ENCODE measurements around the gene SLC39A2.

- TF ChIP-seq ZNF629 (tag by site-specific recombination; IDR thresholded peaks at IDR 0.05), result no peak
- TF ChIP-seq CTCF (tag by site-specific recombination; IDR thresholded peaks at IDR 0.05), result no peak
- no peak for TF ChIP-seq ZNF404 (tag by site-specific recombination; IDR thresholded peaks at IDR 0.05)
- no peak for TF ChIP-seq ZSCAN18 (tag by site-specific recombination; IDR thresholded peaks at IDR 0.05)
- TF ChIP-seq REPIN1 (tag by site-specific recombination; IDR thresholded peaks at IDR 0.05; ENCODE audit: low read depth), result no peak
- no peak for TF ChIP-seq KLF10 (tag by site-specific recombination; IDR thresholded peaks at IDR 0.05)
- no peak for TF ChIP-seq ZNF280D (tag by site-specific recombination; IDR thresholded peaks at IDR 0.05)
- no peak for TF ChIP-seq ZNF473 (tag by site-specific recombination; IDR thresholded peaks at IDR 0.05)
- no peak for TF ChIP-seq ZBTB7A (tag by site-specific recombination; IDR thresholded peaks at IDR 0.05; ENCODE audit: low read depth)
- no peak for TF ChIP-seq ZNF292 (tag by site-specific recombination; IDR thresholded peaks at IDR 0.05; ENCODE audit: borderline replicate concordance, low read depth)
- TF ChIP-seq ZNF558 (tag by site-specific recombination; IDR thresholded peaks at IDR 0.05), result no peak
- no peak for TF ChIP-seq ZNF311 (tag by site-specific recombination; IDR thresholded peaks at IDR 0.05; ENCODE audit: borderline replicate concordance)
- no peak for TF ChIP-seq ZNF621 (tag by site-specific recombination; IDR thresholded peaks at IDR 0.05)
Measured at GRCh38 chr14:21026274-21026987, 27.3 kb downstream of the SLC39A2 start.
